HepG2 (cell line): ENCODE measurements around the gene RASSF10. TPM values are rescaled to one million over a fixed set of nuclear protein-coding genes. Genes with fewer than 3 reads are reported as not detected.
A peak's percentile ranks its signal among the peaks of the same experiment; 100 is the strongest.

ENCODE experiments used
- E2F5 ChIP-seq: sonication (generic); formaldehyde crosslinking; conservative IDR thresholded peaks from 2 replicates; pipeline ENCODE4 v1.4.0; 2020; ENCODE audit warnings: missing genetic modification reagents
- HDAC1 ChIP-seq: sonication (generic); formaldehyde crosslinking; IDR thresholded peaks from 2 replicates; pipeline ENCODE4 v1.5.1; 2020; ENCODE audit warnings: mild to moderate bottlenecking, missing genetic modification reagents
- HMGA1 ChIP-seq: sonication (generic); formaldehyde crosslinking; conservative IDR thresholded peaks from 2 replicates; pipeline ENCODE4 v1.4.0; 2020; ENCODE audit warnings: missing genetic modification reagents
- HNF4A ChIP-seq: sonication (generic); formaldehyde crosslinking; IDR thresholded peaks from 2 replicates; pipeline ENCODE4 v1.4.0; 2020; ENCODE audit warnings: missing genetic modification reagents
- HNF4G ChIP-seq, 2 experiments: sonication (generic) in 1 of 2; formaldehyde crosslinking in 1 of 2; IDR thresholded peaks; 2 replicates each; pipeline versions ENCODE4 v1.4.0 to v1.6.1; 2011 to 2020; ENCODE audit warnings: borderline replicate concordance in 2 of 2, low read depth in 2 of 2, mild to moderate bottlenecking in 2 of 2, low read length in 1 of 2, missing genetic modification reagents in 1 of 2, moderate library complexity in 1 of 2
- HOXD1 ChIP-seq: sonication (generic); formaldehyde crosslinking; IDR thresholded peaks from 2 replicates; pipeline ENCODE4 v1.5.0; 2020; ENCODE audit warnings: missing genetic modification reagents
- KLF13 ChIP-seq: sonication (generic); formaldehyde crosslinking; IDR thresholded peaks from 2 replicates; pipeline ENCODE4 v1.4.0; 2020; ENCODE audit warnings: mild to moderate bottlenecking, missing genetic modification reagents
- MIXL1 ChIP-seq: IDR thresholded peaks from 2 replicates; pipeline ENCODE4 v1.6.1; 2016
- MYNN ChIP-seq: sonication (generic); formaldehyde crosslinking; IDR thresholded peaks from 2 replicates; pipeline ENCODE4 v1.4.0; 2020; ENCODE audit warnings: mild to moderate bottlenecking, low read depth, missing genetic modification reagents
- NCOR1 ChIP-seq: fragments of 200-600 bp; sonication (generic); IDR thresholded peaks from 2 replicates; pipeline ENCODE4 v1.7.0; 2017; ENCODE audit warnings: antibody characterized with exemption, low read length, borderline replicate concordance
- NFYC ChIP-seq: IDR thresholded peaks from 2 replicates; pipeline ENCODE4 v1.6.1; 2016; ENCODE audit warnings: missing genetic modification reagents, missing compliant biosample characterization
- PITX1 ChIP-seq: sonication (generic); formaldehyde crosslinking; IDR thresholded peaks from 2 replicates; pipeline ENCODE4 v1.5.1; 2020; ENCODE audit warnings: mild to moderate bottlenecking, missing genetic modification reagents
- PRDM4 ChIP-seq: sonication (generic); formaldehyde crosslinking; IDR thresholded peaks from 2 replicates; pipeline ENCODE4 v1.9.0; 2021; ENCODE audit warnings: missing genetic modification reagents, borderline replicate concordance
- RNF219 ChIP-seq: sonication (generic); formaldehyde crosslinking; IDR thresholded peaks from 2 replicates; pipeline ENCODE4 v1.5.0; 2020; ENCODE audit warnings: mild to moderate bottlenecking, missing genetic modification reagents
- SP140L ChIP-seq: sonication (generic); formaldehyde crosslinking; IDR thresholded peaks from 2 replicates; pipeline ENCODE4 v1.4.0; 2020; ENCODE audit warnings: missing genetic modification reagents, borderline replicate concordance
- SPEN ChIP-seq: sonication (generic); formaldehyde crosslinking; IDR thresholded peaks from 2 replicates; pipeline ENCODE4 v1.5.1; 2020; ENCODE audit warnings: low read depth, mild to moderate bottlenecking, missing genetic modification reagents
- TAF1 ChIP-seq: sonication (generic); formaldehyde crosslinking; IDR thresholded peaks from 2 replicates; pipeline ENCODE4 v1.4.0; 2020; ENCODE audit warnings: missing genetic modification reagents
- TEF ChIP-seq: sonication (generic); formaldehyde crosslinking; IDR thresholded peaks from 2 replicates; pipeline ENCODE4 v1.5.0; 2020; ENCODE audit warnings: missing genetic modification reagents
- TFAP4 ChIP-seq: sonication (generic); IDR thresholded peaks from 2 replicates; pipeline ENCODE4 v1.6.1; 2016; ENCODE audit warnings: low read depth, borderline replicate concordance
- ZBTB2 ChIP-seq: sonication (generic); formaldehyde crosslinking; IDR thresholded peaks from 2 replicates; pipeline ENCODE4 v1.8.0; 2022; ENCODE audit warnings: low read depth, missing genetic modification reagents
- ZFP1 ChIP-seq: IDR thresholded peaks from 2 replicates; pipeline ENCODE4 v1.6.1; 2016
- ZNF468 ChIP-seq: sonication (generic); formaldehyde crosslinking; IDR thresholded peaks from 2 replicates; pipeline ENCODE4 v1.8.0; 2022; ENCODE audit warnings: mild to moderate bottlenecking, moderate library complexity, missing genetic modification reagents
- ZNF589 ChIP-seq: sonication (generic); formaldehyde crosslinking; conservative IDR thresholded peaks from 2 replicates; pipeline ENCODE4 v1.8.0; 2022; ENCODE audit warnings: mild to moderate bottlenecking, moderate library complexity, missing genetic modification reagents
- polyA plus RNA-seq, 8 experiments: library from polyadenylated mRNA; depleted of rRNA in 3 of 8; stranded (reverse) in 7 of 8; unstranded in 1 of 8; fragments of >200 nt; fragmentation: Illumina TruSeq in 4 of 8; extraction: Trizol in 4 of 8; gene quantifications; 2 replicates each; pipeline versions ENCODE4 v1.2.1 to v1.2.3, GENCODE V29; 2011 to 2016; ENCODE audit warnings: low read depth in 4 of 8, missing spikeins in 1 of 8, mixed read lengths in 1 of 8; ENCODE audit not compliant: insufficient read depth in 1 of 8
- total RNA-seq, 5 experiments: library from RNA; depleted of rRNA; stranded (reverse); fragments of >200 nt; fragmentation: Illumina TruSeq; extraction: Trizol; gene quantifications; 2 replicates each; pipeline ENCODE4 v1.2.3, GENCODE V29; 2016; ENCODE audit warnings: low read depth in 1 of 5

RASSF10 gene
- total and polyA plus RNA-seq, 2 of the 13 experiments (the other 11 are each of a cell fraction or from before 2014, with no cell fraction given) = not detected

GRCh38 chr11:13008061-13008435 is 1.1 kb upstream of the RASSF10 start (continued):
- TF ChIP-seq RNF219 = no peak
- peak; percentile 73 for TF ChIP-seq HNF4G (IDR thresholded peaks at IDR 0.05; ENCODE audit: borderline replicate concordance, low read depth, low read length)
- peak; percentile 47; the same call in 1 of the 2 replicates for TF ChIP-seq HNF4G (CRISPR knock-in tag; IDR thresholded peaks at IDR 0.05; ENCODE audit: borderline replicate concordance, low read depth)
- 0 out of 2 replicates have a peak, but pooled peaks have one; percentile 21 for TF ChIP-seq SPEN (CRISPR knock-in tag)
- 0 out of 2 replicates have a peak, but pooled peaks have one; percentile 30 for TF ChIP-seq HOXD1 (CRISPR knock-in tag)
- TF ChIP-seq ZBTB2 (CRISPR knock-in tag) = no peak
- TF ChIP-seq HDAC1 (CRISPR knock-in tag) = peak; percentile 86
- no peak for TF ChIP-seq TFAP4
- TF ChIP-seq NCOR1 = no peak; the same call in 1 of the 2 replicates
- TF ChIP-seq KLF13 (CRISPR knock-in tag) = no peak
- no peak for TF ChIP-seq TAF1 (CRISPR knock-in tag)
- TF ChIP-seq MYNN = no peak
- no peak for TF ChIP-seq HMGA1
- no peak for TF ChIP-seq TEF (CRISPR knock-in tag)
- TF ChIP-seq PITX1 (CRISPR knock-in tag) = peak; percentile 87
- no peak for TF ChIP-seq ZNF468 (CRISPR knock-in tag)
- TF ChIP-seq MIXL1 (CRISPR knock-in tag) = peak; percentile 95
- TF ChIP-seq SP140L (CRISPR knock-in tag) = no peak
- TF ChIP-seq ZFP1 (CRISPR knock-in tag) = 0 out of 2 replicates have a peak, but pooled peaks have one; percentile 30
- TF ChIP-seq E2F5 (CRISPR knock-in tag) = no peak
- TF ChIP-seq PRDM4 = no peak
- peak; percentile 92 for TF ChIP-seq HNF4A (CRISPR knock-in tag)
- no peak for TF ChIP-seq ZNF589 (CRISPR knock-in tag)
- TF ChIP-seq NFYC = no peak; the same call in 1 of the 2 replicates
